ENCODE data around the gene PDE4B. TPM values are rescaled to one million over a fixed set of nuclear protein-coding genes. Genes with fewer than 3 reads are reported as not detected.

PDE4B gene
- total RNA-seq, 1 experiment from 2014 or later, result not detected

GRCh38 chr1:66223681-66224080, 431.0 kb downstream of the PDE4B start:
- no peak overlapping the region for H3K4me3 ChIP-seq (ENCODE audit: low read depth, low read length)
- DNase-seq, result no peak
- Mint-ChIP-seq H3K27ac (ENCODE audit: unreplicated experiment) (no peak overlapping the region), H3K4me1 (ENCODE audit: low read depth, unreplicated experiment) (no peaks in the 10 kb centered on the region), H3K27me3 (ENCODE audit: insufficient read depth, unreplicated experiment) (peaks cover 11% of the 10 kb centered on the region), H3K9me3 (ENCODE audit: unreplicated experiment) (no peaks in the 10 kb centered on the region), H3K36me3 (ENCODE audit: insufficient read depth, unreplicated experiment) (no peaks in the 10 kb centered on the region), H3K4me3 (ENCODE audit: unreplicated experiment) (no peak overlapping the region)
- H3K9me3 ChIP-seq, result no peaks in the 10 kb centered on the region
- ChIA-PET CTCF (no interaction called here), POLR2A (no interaction called here)
- intact Hi-C loops (cut with micrococcal nuclease; ENCODE audit: unreplicated experiment), result no loop called here
- H3K27me3 ChIP-seq (replicated peaks; ENCODE audit: control insufficient read depth, insufficient read depth, low read length), result no peaks in the 10 kb centered on the region
- no peak for TF ChIP-seq CTCF (IDR thresholded peaks at IDR 0.05; ENCODE audit: insufficient read depth in 1 of 2, low read depth in 1 of 2, low read length in 1 of 2, severe bottlenecking in 1 of 2, unreplicated experiment in 1 of 2)
- H3K4me1 ChIP-seq, result no peaks in the 10 kb centered on the region
- no TSS peak for BruUV-seq (replicated peaks)
- no peaks in the 10 kb centered on the region for H3K36me3 ChIP-seq (ENCODE audit: control insufficient read depth, insufficient read depth, low read length)

- Histone ChIP-seq H3K27me3 (replicated peaks; ENCODE audit: control insufficient read depth, insufficient read depth, low read length) (no peaks in the 10 kb centered on the region), H3K4me1 (no peaks in the 10 kb centered on the region), H3K9me3 (no peaks in the 10 kb centered on the region), H3K36me3 (ENCODE audit: control insufficient read depth, insufficient read depth, low read length) (no peaks in the 10 kb centered on the region), H3K4me3 (ENCODE audit: low read depth, low read length) (no peak overlapping the region)
- no TSS peak for BruUV-seq (replicated peaks)
- intact Hi-C loops (cut with micrococcal nuclease; ENCODE audit: unreplicated experiment), result no loop called here
- Mint-ChIP-seq H3K4me1 (ENCODE audit: low read depth, unreplicated experiment) (no peaks in the 10 kb centered on the region), H3K27me3 (ENCODE audit: insufficient read depth, unreplicated experiment) (peaks cover 11% of the 10 kb centered on the region), H3K36me3 (ENCODE audit: insufficient read depth, unreplicated experiment) (no peaks in the 10 kb centered on the region), H3K27ac (ENCODE audit: unreplicated experiment) (no peak overlapping the region), H3K9me3 (ENCODE audit: unreplicated experiment) (no peaks in the 10 kb centered on the region), H3K4me3 (ENCODE audit: unreplicated experiment) (no peak overlapping the region)
- no peak for TF ChIP-seq CTCF (IDR thresholded peaks at IDR 0.05; ENCODE audit: insufficient read depth in 1 of 2, low read depth in 1 of 2, low read length in 1 of 2, severe bottlenecking in 1 of 2, unreplicated experiment in 1 of 2)
- DNase-seq, result no peak
- ChIA-PET CTCF (no interaction called here), POLR2A (no interaction called here)
Measured at GRCh38 chr1:66226985-66227384, 434.3 kb downstream of the PDE4B start.

- intact Hi-C loops (cut with micrococcal nuclease; ENCODE audit: unreplicated experiment), result no loop called here
- POLR2A ChIA-PET, result no interaction called here
- no TSS peak for BruUV-seq (replicated peaks)
Measured at GRCh38 chr1:66227966-66228365, 435.3 kb downstream of the PDE4B start.

More at GRCh38 chr1:66227966-66228365, 435.3 kb downstream of the PDE4B start:
- H3K27me3 Mint-ChIP-seq (ENCODE audit: insufficient read depth, unreplicated experiment), result peaks cover 11% of the 10 kb centered on the region
- no peaks in the 10 kb centered on the region for H3K9me3 ChIP-seq
- DNase-seq, result no peak
- H3K4me3 Mint-ChIP-seq (ENCODE audit: unreplicated experiment), result no peak overlapping the region
- H3K4me1 Mint-ChIP-seq (ENCODE audit: low read depth, unreplicated experiment), result no peaks in the 10 kb centered on the region
- CTCF ChIA-PET, result no interaction called here
- H3K36me3 ChIP-seq (ENCODE audit: control insufficient read depth, insufficient read depth, low read length), result no peaks in the 10 kb centered on the region
- H3K4me3 ChIP-seq (ENCODE audit: low read depth, low read length), result no peak overlapping the region
- TF ChIP-seq CTCF (IDR thresholded peaks at IDR 0.05; ENCODE audit: insufficient read depth in 1 of 2, low read depth in 1 of 2, low read length in 1 of 2, severe bottlenecking in 1 of 2, unreplicated experiment in 1 of 2), result no peak
- no peak overlapping the region for H3K27ac Mint-ChIP-seq (ENCODE audit: unreplicated experiment)
- H3K27me3 ChIP-seq (replicated peaks; ENCODE audit: control insufficient read depth, insufficient read depth, low read length), result no peaks in the 10 kb centered on the region
- no peaks in the 10 kb centered on the region for H3K4me1 ChIP-seq
- H3K36me3 Mint-ChIP-seq (ENCODE audit: insufficient read depth, unreplicated experiment), result no peaks in the 10 kb centered on the region
- no peaks in the 10 kb centered on the region for H3K9me3 Mint-ChIP-seq (ENCODE audit: unreplicated experiment)
